HG03442 (cell line): ENCODE results near the gene HS6ST2.

ENCODE experiments used
- ATAC-seq: cut with Tn5 transposase; IDR thresholded peaks from one replicate; pipeline ENCODE4 v1.9.1; 2021; ENCODE audit warnings: mild to moderate bottlenecking, moderate library complexity; ENCODE audit not compliant: unreplicated experiment

The HS6ST2 gene

DNA sequence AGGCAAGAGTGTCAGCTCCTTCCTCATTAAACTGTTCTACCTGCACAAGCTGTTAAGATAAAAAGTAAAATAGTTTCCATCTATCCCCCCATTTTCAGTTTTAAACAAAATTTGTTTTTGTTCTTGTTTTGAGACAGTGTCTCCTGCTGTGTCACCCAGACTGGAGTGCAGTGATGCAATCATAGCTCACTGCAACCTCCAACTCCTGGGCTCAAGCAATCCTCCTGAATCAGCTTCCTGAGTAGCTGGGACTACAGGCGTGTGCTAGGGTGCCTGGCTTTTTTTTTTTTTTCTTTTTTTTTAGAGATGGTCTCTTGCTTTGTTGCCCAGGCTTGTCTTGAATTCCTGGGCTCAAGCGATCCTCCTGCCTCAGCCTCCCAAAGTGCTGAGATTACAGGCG, 105.4 kb downstream of the HS6ST2 start:
- no peak for ATAC-seq

DNA sequence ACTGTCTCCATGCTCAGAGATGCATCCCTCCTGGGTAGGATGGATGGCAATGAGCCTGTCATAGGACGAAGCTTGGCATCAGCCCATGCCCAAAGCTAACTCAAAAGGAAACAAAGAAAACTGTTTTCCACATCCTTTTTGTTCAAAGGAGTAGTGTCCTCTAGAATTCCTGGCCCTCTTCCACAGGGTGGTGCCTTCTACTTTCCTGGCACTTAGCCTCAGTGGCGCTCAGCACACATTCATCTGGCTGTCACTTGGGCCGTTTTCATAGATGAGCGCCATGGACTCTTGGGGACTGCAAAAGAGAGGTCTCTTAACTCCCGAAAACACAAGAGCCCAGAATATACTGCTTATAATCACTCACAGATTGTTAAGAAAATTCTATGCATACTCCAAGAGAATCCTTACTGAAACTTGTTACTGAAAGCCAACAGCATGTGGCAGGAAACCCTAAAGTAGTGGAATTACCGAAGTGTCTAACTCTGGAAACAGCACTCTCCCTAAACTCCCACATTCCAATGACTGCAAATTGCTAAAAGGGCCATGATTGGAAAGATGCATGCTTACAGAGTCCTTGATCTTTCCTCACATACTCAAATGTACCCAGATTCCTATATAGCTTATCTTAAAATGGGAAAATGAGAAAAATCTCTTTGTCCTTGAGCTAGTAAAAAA, 110.0 kb downstream of the HS6ST2 start:
- ATAC-seq, result no peak

DNA sequence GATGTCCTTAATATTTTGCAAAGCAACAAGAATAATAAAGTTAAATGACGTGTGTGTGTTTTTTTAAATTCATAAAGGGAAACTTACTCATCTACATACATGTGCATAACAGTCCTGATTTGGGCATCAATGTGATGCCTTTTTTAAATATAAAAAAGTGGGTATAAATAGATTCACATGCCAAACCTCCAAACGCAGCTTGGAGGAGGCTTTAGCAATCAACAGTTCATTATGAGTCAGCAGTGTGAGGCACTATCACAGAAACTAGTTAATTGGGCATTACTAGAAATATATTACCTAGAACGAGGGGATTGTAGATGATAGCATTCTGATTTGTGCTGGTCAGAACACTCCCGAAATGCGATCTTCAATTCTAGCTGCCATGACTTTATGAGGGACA, 115.1 kb downstream of the HS6ST2 start:
- ATAC-seq, result no peak

DNA sequence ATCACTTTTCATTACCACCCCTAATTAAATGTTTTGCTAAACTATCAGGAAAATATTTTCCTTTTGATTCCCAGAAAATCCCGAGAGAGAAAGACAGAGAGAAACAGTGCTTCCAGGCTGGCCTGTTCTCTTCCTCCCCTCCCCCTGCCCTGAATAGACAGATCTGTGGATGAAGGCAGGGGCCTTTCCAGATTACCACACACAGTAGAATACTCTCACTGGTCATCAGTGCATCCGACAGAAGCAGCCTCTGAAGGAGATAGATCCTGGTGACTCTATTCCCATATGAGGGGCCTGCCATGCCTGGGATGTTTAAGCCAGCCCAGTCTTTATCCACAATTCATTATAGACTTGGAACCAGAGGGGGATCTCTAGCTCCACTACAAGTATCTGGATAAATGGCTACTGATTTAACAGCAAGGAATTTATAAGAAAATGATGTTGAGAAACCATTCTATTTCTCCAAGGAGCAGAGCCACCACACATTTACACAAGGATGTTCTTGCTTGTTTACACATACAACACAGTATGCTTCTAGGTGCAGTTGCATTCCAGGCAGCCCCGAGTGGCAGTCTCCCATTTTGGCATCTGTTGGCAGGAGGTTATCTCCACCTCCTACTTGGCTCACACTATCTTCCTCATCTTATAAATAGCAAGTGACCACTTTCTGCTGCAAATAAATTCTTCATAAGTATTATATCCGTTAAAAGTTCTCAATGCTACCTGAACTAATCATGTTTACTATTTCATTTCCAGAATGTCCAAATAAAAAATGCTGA, 115.8 kb downstream of the HS6ST2 start:
- ATAC-seq, result no peak

DNA sequence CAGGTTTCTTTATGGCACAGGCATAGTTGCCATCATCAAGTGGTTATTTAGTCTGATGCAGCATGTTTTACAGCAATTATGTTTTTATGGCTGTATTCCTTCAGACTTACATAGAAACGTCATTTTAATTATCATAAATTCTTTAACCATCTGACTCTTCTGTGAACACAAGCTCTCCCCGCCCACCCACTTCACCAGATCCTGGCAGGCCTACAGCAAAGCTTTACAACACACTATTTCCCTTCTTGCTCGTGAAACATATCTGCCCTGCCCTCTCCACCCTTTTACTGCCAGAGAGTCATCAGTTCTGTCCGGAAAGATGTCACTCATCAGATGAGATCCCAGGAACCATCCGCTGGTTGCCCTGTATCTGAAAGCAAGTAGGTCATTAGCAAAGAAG, 120.5 kb downstream of the HS6ST2 start:
- ATAC-seq, result no peak

DNA sequence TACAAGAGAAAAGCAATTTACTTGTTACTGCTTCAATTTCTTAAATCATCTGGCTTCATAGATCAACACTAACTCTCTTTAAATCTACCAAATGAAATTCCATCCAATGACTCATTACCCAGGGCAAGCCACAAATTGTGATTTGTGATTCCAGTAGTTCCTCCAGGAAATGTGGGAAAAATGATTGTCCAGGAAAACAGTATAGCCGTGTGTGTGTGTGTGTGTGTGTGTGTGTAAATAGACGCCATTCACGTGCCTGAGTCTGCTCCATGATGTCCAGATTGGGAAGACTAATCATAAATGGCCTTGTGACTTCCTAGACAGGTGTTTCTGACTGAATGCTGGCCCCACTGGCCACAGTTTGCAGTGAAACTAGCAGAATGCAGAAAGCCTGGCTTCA, 121.3 kb downstream of the HS6ST2 start:
- ATAC-seq, result no peak

DNA sequence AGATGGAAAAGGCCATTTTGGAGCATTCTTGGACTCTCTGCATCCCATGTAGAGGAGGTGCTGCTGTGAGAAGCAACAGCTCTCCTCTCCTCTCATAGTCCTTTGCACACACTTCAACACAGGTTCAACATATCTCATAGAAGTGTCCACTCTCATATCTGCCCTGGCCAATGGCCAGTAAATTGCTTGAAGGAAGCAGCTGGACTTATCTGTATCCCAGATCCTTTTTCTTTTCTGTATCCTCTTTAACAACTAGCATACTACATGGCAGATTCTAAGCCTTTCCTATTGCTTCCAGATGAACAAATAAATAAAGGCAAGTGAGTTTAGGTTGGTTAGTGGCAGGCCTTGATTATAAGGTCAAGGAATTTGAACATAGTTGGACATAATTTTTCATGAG, 122.0 kb downstream of the HS6ST2 start:
- ATAC-seq, result no peak

DNA sequence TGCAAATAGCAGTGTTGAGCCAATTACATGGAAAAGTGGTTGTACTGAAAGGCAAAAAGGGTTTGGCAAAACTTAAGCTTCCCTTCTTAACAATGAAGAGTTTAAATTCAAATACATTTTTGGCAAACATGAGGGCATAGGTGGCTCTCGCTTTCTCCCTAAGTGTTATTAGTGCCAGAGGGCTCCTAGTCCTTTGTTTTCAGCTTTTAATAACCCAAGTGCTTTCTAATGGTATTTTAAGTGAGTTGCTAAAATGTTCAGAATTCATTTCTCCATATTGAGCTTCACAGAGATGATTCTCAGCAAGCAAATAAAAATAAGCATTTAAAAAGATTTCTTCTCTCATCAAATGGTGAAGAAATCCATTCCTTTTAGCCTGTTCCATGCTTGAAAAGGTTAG, 123.7 kb downstream of the HS6ST2 start:
- no peak for ATAC-seq

DNA sequence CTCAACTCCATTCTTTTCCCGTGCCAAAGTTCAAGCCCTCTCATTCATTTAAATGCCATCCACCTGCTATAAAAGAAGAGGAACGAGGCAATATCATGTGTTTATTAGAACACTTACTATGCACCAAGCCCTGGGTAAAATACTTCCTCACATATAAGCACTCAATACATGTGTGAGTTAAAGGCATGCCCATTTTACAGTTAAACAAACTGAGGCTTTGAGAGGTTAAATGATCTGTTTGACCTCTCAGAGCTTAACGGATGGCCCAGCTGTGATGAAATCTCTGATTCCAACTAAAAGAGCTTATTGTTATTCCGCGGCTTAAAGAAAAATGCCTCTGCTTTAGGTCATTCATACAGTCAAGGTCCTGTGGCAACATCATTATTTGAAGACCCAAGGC, 124.3 kb downstream of the HS6ST2 start:
- no peak for ATAC-seq

DNA sequence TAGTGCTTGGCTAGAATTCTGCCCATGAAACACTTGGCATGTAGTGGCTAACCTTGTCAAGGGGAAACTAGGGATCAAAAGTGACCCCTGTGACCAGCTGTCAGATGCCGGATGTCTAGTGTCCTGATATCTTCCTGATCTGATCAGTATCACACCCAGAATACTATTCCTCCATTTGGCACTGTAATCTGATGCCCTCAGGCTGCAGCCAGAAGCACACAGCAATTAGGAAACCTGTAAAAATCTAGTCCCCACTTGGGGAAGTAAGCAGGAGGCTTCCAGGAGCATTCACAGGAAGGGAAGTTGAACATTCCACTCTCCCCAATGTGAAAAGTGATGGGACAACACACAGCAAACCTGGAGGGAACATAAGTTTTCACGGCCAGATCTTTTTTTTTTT, 125.1 kb downstream of the HS6ST2 start:
- no peak for ATAC-seq

DNA sequence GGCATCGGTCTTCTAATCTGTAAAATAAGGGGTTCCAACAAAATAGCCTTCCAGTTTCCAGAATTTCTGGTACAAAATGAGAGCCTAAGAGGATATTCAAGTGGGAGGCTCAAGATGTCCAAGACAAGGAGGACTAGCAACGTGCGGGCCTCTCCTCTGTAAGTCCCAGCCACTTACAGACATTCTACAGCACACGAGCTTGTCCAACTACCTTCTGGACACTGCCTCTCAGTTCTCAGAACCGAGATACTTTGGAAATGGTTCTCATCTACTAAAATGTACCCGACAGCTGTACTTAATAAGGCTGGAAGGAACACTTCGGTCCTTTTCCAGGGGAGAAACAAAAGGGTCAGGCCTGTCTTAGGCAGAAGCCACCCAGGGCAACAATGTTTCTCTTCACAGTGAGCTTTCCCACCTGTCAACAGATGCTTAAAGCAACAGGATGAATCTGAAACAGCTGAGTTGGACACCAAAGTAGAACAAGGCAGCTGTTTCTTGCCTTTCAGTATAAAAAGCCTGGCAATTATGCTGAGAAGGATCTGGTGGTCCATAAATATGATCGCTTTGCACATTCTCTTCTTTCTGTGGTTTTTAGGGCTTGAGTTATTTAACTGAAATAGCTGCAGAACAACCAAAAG, 127.0 kb downstream of the HS6ST2 start:
- no peak for ATAC-seq

DNA sequence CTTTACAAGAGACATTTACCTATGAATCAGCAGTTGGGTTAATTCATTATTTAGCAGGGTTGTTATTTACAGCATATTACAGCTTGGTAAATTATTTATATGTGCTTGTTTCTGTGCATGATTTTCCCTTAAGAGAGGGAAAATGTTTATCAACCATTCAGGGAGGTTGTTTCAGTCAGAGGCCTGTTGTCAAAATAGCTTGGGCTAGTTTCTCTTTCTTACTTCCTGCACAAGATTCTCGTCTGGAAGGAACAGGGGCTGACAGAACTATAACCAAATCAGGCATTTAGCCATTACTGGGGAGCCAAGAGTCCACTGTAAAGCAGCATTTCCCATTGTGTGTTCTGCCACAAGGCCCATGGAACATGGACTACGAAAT, 135.8 kb downstream of the HS6ST2 start:
- no peak for ATAC-seq

DNA sequence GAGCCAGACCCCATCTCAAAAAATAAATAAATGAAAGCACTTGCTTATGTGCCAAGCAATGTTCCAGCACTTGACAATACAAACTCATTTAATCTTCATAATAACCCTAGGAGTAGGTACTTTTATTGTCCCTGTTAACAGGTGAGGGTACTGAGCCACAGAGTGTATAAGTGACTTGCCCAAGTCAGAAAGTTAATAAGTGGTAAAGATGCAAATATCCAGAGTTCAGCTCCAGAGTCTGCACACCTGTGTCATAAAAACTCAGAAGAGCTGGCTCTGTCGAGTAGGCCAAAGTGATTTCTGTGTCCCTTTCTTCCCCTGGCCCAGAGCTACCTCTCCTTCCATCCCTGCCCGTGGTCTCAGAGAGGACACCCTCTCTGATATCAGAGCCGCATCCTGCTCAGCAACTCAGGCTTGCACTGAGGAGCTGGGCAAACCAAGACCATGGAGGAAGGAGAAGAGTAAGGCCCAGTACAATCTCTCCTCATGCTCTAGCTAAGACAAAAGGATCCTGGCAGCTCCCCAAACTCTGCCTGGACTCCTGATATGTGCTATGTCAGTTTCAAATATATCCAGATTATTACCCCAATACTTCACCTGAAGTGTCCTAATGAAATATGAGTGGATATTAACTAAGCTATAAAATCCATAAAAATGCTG, 136.3 kb downstream of the HS6ST2 start:
- ATAC-seq, result no peak

DNA sequence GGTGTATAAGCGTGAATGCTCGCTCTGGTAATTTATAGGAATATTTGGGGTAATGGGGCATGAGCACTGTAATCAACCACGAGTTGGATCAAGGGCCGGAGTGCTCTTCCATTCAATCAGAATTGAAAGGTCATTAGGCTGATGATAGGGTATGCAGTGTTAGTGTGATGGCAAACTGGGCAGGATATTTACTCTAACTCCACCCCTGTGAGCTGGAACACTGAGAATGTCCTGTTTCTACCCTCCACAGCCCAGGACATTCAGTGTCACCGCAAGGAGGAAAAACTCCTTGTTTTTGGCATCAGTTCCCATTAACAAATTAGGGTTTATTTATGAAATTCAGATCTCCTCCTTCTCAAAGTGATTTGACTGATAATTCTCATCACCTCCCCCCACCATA, 137.8 kb downstream of the HS6ST2 start:
- ATAC-seq, result no peak

DNA sequence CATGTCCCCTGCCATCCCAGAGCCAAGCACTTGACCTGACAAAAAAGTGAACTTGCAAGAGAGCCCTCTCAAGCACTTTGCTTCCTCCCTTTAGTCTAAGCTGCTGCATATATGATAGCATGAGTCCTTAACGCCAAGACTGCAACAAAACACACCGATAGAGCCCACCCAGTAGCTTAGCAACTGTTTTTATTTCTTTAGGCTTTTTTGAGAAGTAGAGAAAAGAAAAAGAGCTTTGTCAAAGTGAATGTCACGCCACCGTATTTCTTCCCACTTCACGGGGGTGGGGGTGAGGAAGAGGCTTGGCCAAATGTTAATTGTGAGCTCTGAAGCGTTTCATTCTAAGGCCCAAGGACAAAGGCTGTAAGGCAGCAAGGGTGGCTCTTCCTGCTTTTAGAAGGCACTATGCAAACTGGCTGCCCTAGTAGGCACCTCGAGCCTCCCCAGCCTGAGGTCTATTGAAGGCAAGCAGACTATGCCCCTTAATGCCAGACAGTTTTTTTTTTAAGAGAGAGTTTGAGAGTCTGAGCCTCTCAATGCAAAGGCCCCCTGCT, 138.6 kb downstream of the HS6ST2 start:
- no peak for ATAC-seq

DNA sequence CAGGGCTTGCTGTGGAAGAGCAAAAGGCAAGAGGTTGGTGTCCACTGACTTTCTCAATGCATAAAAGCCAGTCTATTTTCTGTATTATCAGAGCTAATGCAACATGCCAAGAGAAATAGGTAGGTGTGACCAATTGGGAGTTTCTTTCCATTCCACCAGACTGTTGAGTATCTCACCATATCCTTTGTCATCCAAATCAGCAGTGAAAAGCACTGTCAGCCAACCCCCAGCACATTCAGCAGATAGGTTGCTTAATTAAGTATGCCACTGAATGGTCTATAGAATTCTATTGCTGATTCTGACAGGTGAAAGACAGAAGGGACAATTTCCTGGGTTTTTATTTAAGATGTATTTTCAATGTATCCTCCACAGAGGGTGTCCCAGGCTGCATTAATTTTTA, 139.8 kb downstream of the HS6ST2 start:
- no peak for ATAC-seq

DNA sequence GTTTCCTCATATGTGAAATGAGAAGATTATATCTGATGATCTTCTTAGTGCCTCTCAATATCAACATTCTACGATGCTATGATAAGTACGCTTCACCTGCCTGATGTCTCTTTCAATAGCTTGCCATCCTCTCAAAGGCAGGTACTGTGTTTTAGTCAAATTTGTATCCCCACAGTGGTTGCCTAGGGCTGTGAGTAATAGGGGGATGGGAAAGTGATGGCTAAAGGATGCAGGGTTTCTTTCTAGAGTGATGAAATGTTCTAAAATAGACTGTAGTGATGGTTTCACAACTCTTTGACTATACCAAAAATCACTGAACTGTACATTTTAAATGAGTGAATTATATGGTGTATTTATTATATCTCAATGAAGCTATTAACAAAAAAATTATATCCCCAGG, 142.8 kb downstream of the HS6ST2 start:
- no peak for ATAC-seq

DNA sequence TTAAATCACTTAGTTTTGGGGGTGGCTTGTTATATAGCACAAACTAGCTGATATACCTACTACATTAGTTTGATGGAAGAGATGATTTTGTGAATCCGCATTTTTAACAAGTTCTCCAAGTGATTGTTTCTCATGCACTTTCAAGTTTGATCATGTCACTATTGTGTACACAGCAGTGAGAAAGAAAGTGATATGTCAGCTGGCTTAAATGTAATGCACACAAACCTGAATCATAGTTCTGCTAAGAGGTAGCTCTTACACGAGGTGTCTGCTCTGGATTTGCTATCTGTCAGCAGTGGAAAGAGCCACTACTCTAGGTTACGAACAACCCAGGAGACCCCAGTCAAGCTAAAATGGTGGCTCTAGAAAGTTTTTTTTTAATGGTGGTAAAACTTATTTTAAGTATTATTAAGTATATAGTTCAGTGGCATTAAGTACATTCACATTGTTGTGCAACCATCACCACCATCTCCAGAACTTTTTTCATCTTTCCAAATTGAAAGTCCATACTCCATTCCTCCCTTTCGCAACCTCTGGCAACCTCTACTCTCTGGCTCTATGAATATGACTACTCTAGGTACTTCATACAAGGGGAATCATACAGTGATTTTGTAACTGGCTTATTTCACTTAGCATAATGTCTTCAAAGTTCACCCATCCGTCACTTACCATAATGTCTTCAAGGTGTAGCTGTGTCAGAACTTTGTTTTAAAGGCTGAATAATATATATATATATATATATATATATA, 147.3 kb downstream of the HS6ST2 start:
- no peak for ATAC-seq

DNA sequence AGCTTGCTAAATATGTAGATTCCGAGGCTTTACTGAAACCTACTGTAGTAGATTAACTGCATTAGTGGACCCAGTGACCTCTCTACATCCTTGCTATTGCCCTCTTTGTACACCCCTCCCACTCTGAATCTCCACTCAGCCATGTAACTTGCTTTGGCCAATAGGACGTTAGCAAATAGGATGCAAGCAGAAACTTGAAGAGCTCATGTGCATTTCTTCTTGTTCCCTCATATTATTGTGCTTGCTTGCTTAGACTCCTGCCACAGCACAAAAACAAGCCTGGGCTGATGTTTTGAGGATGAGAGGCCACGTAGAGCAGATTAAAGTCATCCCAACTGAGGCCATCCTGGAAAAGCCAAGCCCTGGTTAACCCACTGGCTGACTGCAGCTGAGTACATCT, 147.9 kb downstream of the HS6ST2 start:
- ATAC-seq, result no peak

DNA sequence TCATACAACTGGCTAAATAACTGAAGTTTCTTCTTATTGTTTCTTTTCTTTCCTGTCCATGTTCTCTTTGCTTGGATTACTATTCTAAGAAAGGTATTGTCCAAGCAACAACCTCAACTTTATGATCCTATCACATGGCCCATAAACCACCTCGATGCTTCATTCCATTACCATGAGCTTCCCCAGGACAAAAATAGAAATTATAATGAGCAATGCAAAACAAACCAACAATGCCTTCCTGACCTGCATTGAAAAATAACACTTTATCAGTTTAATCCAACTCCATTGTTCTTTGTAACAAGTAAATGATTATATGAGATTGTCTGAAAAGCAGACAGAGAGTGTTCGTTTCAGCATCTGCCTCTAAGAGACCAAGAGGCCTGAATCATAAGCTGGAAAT, 148.8 kb downstream of the HS6ST2 start:
- no peak for ATAC-seq
